Chondrocyte (in vitro differentiated cells): ENCODE results near the gene NAT8L. TPM values are rescaled to one million over a fixed set of nuclear protein-coding genes. Genes with fewer than 3 reads are reported as not detected.

Source experiments
- DNase-seq: peaks from one replicate; pipeline ENCODE4 v3.0.0; 2021; ENCODE audit warnings: mixed read lengths, low spot score
- H3K27ac Mint-ChIP-seq: one replicate; pipeline ENCODE4 v1.8.0; 2021; ENCODE audit warnings: mild to moderate bottlenecking, moderate library complexity, mixed read lengths; ENCODE audit not compliant: unreplicated experiment
- H3K27me3 Mint-ChIP-seq: 2 replicates; pipeline ENCODE4 v1.8.0; 2021; ENCODE audit warnings: low read depth, mixed read lengths
- H3K36me3 Mint-ChIP-seq: 2 replicates; pipeline ENCODE4 v1.8.0; 2021; ENCODE audit warnings: low read depth, mixed read lengths
- H3K4me1 Mint-ChIP-seq: 2 replicates; pipeline ENCODE4 v1.8.0; 2021; ENCODE audit warnings: low read depth, mild to moderate bottlenecking, mixed read lengths
- H3K4me3 Mint-ChIP-seq: one replicate; pipeline ENCODE4 v1.8.0; 2021; ENCODE audit warnings: mild to moderate bottlenecking, moderate library complexity, mixed read lengths; ENCODE audit not compliant: unreplicated experiment
- H3K9me3 Mint-ChIP-seq: 2 replicates; pipeline ENCODE4 v1.8.0; 2021; ENCODE audit warnings: low read depth, mixed read lengths
- CTCF ChIP-seq: fragments of 200-600 bp; sonication (generic); IDR thresholded peaks from 2 replicates; pipeline ENCODE4 v1.5.0; 2021; ENCODE audit warnings: antibody characterized with exemption, mild to moderate bottlenecking, moderate library complexity
- total RNA-seq: library from RNA; stranded (reverse); gene quantifications from 3 replicates; pipeline ENCODE4 v1.2.1, GENCODE V29; 2021

The NAT8L gene
- total RNA-seq, 1 donor from 2014 or later: 1.6 TPM

DNA sequence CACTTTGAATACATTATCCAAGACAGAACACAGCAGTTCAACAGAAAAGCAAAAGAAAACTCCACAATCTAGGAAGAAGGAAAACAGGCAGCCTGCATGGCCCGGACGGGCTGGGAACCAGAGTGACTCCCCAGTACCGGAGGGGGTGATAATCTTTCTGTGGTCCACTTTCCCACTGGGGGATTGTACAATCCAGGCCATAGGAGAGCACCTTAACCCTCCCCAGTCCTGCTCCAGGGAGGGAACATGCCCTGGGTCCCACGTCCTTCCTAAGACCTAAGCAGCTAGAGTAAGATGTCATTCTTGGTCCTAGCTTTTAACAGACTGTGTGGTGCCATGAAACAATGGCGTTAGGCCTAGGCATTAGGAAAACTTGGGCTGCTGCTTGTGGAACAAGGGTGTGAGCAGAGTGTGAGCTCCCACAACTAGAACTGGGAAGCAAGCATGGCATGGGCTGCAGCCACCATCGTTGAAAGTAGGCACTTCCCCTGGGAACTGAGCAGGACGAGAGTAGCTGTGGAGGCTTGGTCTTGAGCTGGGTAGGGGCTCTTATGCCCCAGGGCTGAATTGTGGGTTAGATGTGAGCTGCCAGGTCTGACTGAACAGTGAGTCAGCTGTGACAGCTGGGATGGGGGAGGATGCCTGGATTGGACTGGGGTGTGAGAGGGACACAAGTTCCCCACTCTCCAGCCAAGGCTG lies 42.4 kb downstream of the NAT8L start:
- no peak overlapping the region for H3K27ac Mint-ChIP-seq
- no peak for DNase-seq
- H3K9me3 Mint-ChIP-seq: peaks cover 23% of the 10 kb centered on the region
- TF ChIP-seq CTCF: no peak
- H3K36me3 Mint-ChIP-seq: peaks cover 16% of the 10 kb centered on the region
- no peaks in the 10 kb centered on the region for H3K27me3 Mint-ChIP-seq
- no peak overlapping the region for H3K4me3 Mint-ChIP-seq
- H3K4me1 Mint-ChIP-seq: peaks cover 3% of the 10 kb centered on the region

- Mint-ChIP-seq H3K4me1 (peaks cover 3% of the 10 kb centered on the region), H3K4me3 (no peak overlapping the region), H3K36me3 (peaks cover 11% of the 10 kb centered on the region), H3K9me3 (peaks cover 17% of the 10 kb centered on the region), H3K27me3 (no peaks in the 10 kb centered on the region), H3K27ac (no peak overlapping the region)
- TF ChIP-seq CTCF: no peak
- DNase-seq: no peak
These were observed 43.1 kb downstream of the NAT8L start for GRCh38 chr4:2102045-2102883.

DNA sequence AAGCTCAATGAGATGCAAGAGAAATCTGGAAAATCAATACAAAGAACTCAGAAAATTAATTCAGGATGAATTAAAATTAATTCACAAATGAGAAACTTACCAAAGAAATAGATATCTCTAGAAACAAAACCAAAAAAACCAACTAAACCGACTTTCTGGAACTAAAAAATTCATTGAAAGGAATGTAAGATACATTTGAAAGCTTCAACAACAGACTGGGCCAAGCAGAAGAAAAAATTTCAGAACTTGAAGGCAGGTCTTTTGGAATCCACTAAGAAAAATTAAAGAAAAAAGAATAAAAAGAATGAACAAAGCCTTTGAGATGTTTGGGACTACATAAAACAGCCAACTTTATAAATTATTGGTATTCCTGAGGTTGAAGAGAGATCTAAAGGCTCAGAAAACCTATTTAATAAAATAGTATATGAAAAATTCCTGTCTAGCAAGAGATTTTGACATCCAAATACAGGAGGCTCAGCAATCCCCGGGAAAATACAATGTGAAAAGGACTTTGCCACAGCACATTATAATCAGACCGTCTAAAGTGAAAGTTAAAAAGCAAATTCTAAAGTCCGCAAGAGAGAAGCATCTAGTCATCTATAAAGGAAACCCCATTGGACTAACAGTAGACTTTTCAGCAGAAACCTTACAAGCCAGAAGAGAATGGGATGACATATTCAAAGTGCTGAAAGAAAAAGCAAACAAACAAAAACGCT lies 44.2 kb downstream of the NAT8L start:
- H3K9me3 Mint-ChIP-seq: peaks cover 17% of the 10 kb centered on the region
- peaks cover 3% of the 10 kb centered on the region for H3K4me1 Mint-ChIP-seq
- peaks cover 11% of the 10 kb centered on the region for H3K36me3 Mint-ChIP-seq
- no peak for TF ChIP-seq CTCF
- no peak overlapping the region for H3K27ac Mint-ChIP-seq
- H3K4me3 Mint-ChIP-seq: no peak overlapping the region
- no peak for DNase-seq
- H3K27me3 Mint-ChIP-seq: no peaks in the 10 kb centered on the region

DNA sequence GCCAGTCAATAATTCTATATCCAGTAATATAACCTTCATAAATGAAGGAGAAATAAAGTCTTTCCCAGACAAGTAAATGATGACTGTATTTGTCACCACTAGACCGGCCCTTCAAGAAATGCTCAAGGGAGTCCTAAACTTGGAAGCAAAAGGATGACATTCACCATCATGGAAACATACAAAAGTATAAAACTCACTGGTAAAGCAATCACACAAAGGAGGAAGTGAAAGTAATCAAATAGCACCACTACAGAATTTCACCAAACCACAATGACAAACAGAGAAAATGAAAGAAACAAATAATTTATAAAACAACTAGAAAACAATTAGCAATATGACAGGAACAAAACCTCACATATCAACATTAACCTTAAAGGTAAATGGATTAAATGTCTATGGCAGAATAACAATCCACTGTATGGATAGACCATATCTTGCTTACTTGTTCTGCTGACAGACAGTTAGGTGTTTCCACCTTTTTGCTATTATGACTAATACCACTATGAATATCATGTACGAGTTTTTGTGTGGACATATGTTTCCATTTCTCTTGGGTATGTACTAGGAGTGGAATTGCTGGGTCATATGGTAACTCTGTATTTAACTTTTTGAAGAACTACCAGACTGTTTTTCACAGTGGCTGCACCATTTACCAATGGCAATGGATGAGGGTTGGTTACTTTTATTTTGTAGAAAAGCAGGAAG lies 44.9 kb downstream of the NAT8L start:
- H3K27me3 Mint-ChIP-seq: no peaks in the 10 kb centered on the region
- H3K4me1 Mint-ChIP-seq: peaks cover 3% of the 10 kb centered on the region
- no peak for TF ChIP-seq CTCF
- no peak overlapping the region for H3K4me3 Mint-ChIP-seq
- no peak for DNase-seq
- H3K36me3 Mint-ChIP-seq: peaks cover 11% of the 10 kb centered on the region
- H3K9me3 Mint-ChIP-seq: peaks cover 17% of the 10 kb centered on the region
- no peak overlapping the region for H3K27ac Mint-ChIP-seq
